GM12892 (cell line): ENCODE results near the gene TF.

Experiments used
- POLR2A ChIP-seq: IDR thresholded peaks from 2 replicates; pipeline ENCODE4 v1.6.1; 2011; ENCODE audit warnings: low read depth, low read length, control low read depth
- POLR2AphosphoS5 ChIP-seq: IDR thresholded peaks from 2 replicates; pipeline ENCODE4 v1.6.1; 2011; ENCODE audit warnings: low read depth, low read length, control low read depth
- TAF1 ChIP-seq: IDR thresholded peaks from 2 replicates; pipeline ENCODE4 v1.6.1; 2011; ENCODE audit warnings: low read depth, mild to moderate bottlenecking, control low read depth, low read length, borderline replicate concordance

GRCh38 chr3:133711013-133711412 is 35.2 kb upstream of the TF start:
- TF ChIP-seq POLR2AphosphoS5 (no peak), POLR2A (no peak), TAF1 (no peak)
